GM21447 (cell line): ENCODE data around the gene FOXP4.
"Not testable (repeated sequence)": the region's sequence is repeated elsewhere in the genome, so short reads cannot be mapped to it uniquely, and the experiment has no call there.

ENCODE experiments used
- ATAC-seq: cut with Tn5 transposase; IDR thresholded peaks from one replicate; pipeline ENCODE4 v1.9.1; 2021; ENCODE audit not compliant: unreplicated experiment

FOXP4 gene

GRCh38 chr6:41596807-41597206, 50.6 kb downstream of the FOXP4 start:
- ATAC-seq, result no peak

- no peak for ATAC-seq
Observed at GRCh38 chr6:41597246-41598000, 51.2 kb downstream of the FOXP4 start.

GRCh38 chr6:41598670-41599014, 52.5 kb downstream of the FOXP4 start:
- no peak for ATAC-seq

GRCh38 chr6:41599015-41599851, 53.1 kb downstream of the FOXP4 start:
- ATAC-seq, result no peak

- no peak for ATAC-seq
Observed at GRCh38 chr6:41599852-41600445, 53.8 kb downstream of the FOXP4 start.

- no peak for ATAC-seq
Observed at GRCh38 chr6:41600499-41601247, 54.5 kb downstream of the FOXP4 start.

- no peak for ATAC-seq
Observed at GRCh38 chr6:41601248-41601549, 55.0 kb downstream of the FOXP4 start.

- no peak for ATAC-seq
Observed at GRCh38 chr6:41602422-41602743, 56.2 kb downstream of the FOXP4 start.

- ATAC-seq, result peak; percentile 80
Observed at GRCh38 chr6:41602864-41603608, 56.9 kb downstream of the FOXP4 start.

- no peak for ATAC-seq
Observed at GRCh38 chr6:41604006-41604405, 57.8 kb downstream of the FOXP4 start.

- no peak for ATAC-seq
Observed at GRCh38 chr6:41605649-41606048, 59.5 kb downstream of the FOXP4 start.

GRCh38 chr6:41607036-41607435, 60.9 kb downstream of the FOXP4 start:
- no peak for ATAC-seq

GRCh38 chr6:41607736-41608135, 61.6 kb downstream of the FOXP4 start:
- ATAC-seq, result no peak

GRCh38 chr6:41608443-41609151, 62.4 kb downstream of the FOXP4 start:
- no peak for ATAC-seq

- no peak for ATAC-seq
Observed at GRCh38 chr6:41614715-41615114, 68.5 kb downstream of the FOXP4 start.

- no peak for ATAC-seq
Observed at GRCh38 chr6:41615311-41615710, 69.1 kb downstream of the FOXP4 start.

- ATAC-seq, result no peak
Observed at GRCh38 chr6:41618598-41618997, 72.4 kb downstream of the FOXP4 start.

- not testable (repeated sequence) for ATAC-seq
Observed at GRCh38 chr6:41619193-41619592, 73.0 kb downstream of the FOXP4 start.

- no peak for ATAC-seq
Observed at GRCh38 chr6:41621367-41621766, 75.2 kb downstream of the FOXP4 start.

GRCh38 chr6:41621802-41622201, 75.6 kb downstream of the FOXP4 start:
- no peak for ATAC-seq
